ENCODE results near the gene COL5A2. TPM values are rescaled to one million over a fixed set of nuclear protein-coding genes. Genes with fewer than 3 reads are reported as not detected.

COL5A2 gene
- total and polyA plus RNA-seq, 8 donors = 1.9 to 43.3 (median 3.3) TPM

GRCh38 chr2:189142893-189143759 is 36.4 kb downstream of the COL5A2 start:
- Histone ChIP-seq H3K27ac (no peak overlapping the region), H3K4me1 (no peaks in the 10 kb centered on the region), H3K9me3 (no peaks in the 10 kb centered on the region), H3K36me3 (no peaks in the 10 kb centered on the region), H3K4me3 (no peak overlapping the region), H3K27me3 (no peaks in the 10 kb centered on the region)
- FAIRE-seq (no peak), DNase-seq (peak in 2 of 6 donors; percentile 7 to 49), ATAC-seq (peak; percentile 76 to 93 (median 86))
- 79 to 84% methylated on average over 4 of the region's 4 CpGs for WGBS, 2 donors
- TF ChIP-seq CTCF (IDR thresholded peaks at IDR 0.05) = peak in 3 of 4 donors; percentile 38 to 67 (median 54)
- intact Hi-C loops (cut with DNase I) = no loop called here

GRCh38 chr2:189138800-189139199 is 40.8 kb downstream of the COL5A2 start:
- DNase-seq = no peak
- intact Hi-C loops (cut with DNase I) = no loop called here
- H3K36me3 ChIP-seq = no peaks in the 10 kb centered on the region
- no peaks in the 10 kb centered on the region for H3K4me1 ChIP-seq
- FAIRE-seq = no peak
- no peak overlapping the region for H3K27ac ChIP-seq
- H3K27me3 ChIP-seq = no peaks in the 10 kb centered on the region
- no peak for ATAC-seq
- 91 to 96% methylated on average over 5 of the region's 5 CpGs for WGBS, 2 donors
- H3K9me3 ChIP-seq = no peaks in the 10 kb centered on the region
- TF ChIP-seq CTCF (IDR thresholded peaks at IDR 0.05) = no peak
- H3K4me3 ChIP-seq = no peak overlapping the region

DNA sequence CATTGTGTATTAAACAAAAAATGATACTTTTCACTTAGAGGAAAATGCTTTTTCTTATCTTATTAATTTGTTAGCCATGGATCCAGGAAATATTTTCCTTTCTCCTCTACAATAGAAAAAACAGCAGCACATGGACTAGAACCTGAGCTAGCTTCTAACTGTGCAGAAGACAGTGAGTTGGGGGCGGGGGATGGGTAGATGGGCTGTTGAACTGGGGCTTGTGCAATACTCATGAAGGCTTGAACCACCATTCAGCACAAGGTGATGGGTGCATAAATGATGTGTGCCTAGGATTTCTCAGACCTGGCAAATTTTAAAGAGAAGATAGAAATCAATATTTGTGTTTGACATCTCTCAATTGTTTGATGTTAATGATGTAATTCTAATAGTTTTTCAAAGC is 42.0 kb downstream of the COL5A2 start:
- H3K4me3 ChIP-seq = no peak overlapping the region
- no peaks in the 10 kb centered on the region for H3K4me1 ChIP-seq
- H3K9me3 ChIP-seq = no peaks in the 10 kb centered on the region
- FAIRE-seq = no peak
- no peak for ATAC-seq
- no peak overlapping the region for H3K27ac ChIP-seq
- no peak for TF ChIP-seq CTCF (IDR thresholded peaks at IDR 0.05)
- H3K36me3 ChIP-seq = no peaks in the 10 kb centered on the region
- 94 to 96% methylated on average over 1 of the region's 1 CpG for WGBS, 2 donors
- no peak for DNase-seq
- intact Hi-C loops (cut with DNase I) = no loop called here
- H3K27me3 ChIP-seq = no peaks in the 10 kb centered on the region

DNA sequence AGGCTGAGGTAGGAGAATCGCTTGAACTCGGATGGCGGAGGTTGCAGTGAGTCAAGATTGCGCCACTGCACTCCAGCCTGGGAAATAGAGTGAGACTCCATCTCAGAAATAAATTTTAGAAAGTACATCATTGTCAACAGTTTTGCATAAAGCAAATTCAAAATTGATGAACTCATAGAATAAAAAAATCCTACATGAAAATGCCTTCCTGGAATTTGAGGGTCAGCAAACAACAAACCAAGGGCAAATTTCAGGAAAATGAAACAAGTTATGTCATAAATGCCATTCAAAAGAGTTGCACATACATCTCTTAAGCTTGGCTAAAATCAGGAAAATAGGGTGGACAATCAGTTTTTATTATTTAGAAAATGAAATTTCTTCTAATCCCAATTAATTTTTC is 45.1 kb downstream of the COL5A2 start:
- no peaks in the 10 kb centered on the region for H3K9me3 ChIP-seq
- H3K36me3 ChIP-seq = no peaks in the 10 kb centered on the region
- ATAC-seq = no peak
- H3K27me3 ChIP-seq = no peaks in the 10 kb centered on the region
- no peak for FAIRE-seq
- no peak for DNase-seq
- 49 to 98% methylated on average over 4 of the region's 4 CpGs for WGBS, 2 donors
- no peaks in the 10 kb centered on the region for H3K4me1 ChIP-seq
- H3K27ac ChIP-seq = no peak overlapping the region
- intact Hi-C loops (cut with DNase I) = no loop called here
- H3K4me3 ChIP-seq = no peak overlapping the region
- no peak for TF ChIP-seq CTCF (IDR thresholded peaks at IDR 0.05)

GRCh38 chr2:189131991-189132390 is 47.6 kb downstream of the COL5A2 start:
- no peak for ATAC-seq

More at GRCh38 chr2:189131991-189132390, 47.6 kb downstream of the COL5A2 start:
- Histone ChIP-seq H3K4me1 (no peaks in the 10 kb centered on the region), H3K4me3 (no peak overlapping the region), H3K27ac (no peak overlapping the region), H3K27me3 (no peaks in the 10 kb centered on the region), H3K9me3 (no peaks in the 10 kb centered on the region), H3K36me3 (no peaks in the 10 kb centered on the region)
- no peak for TF ChIP-seq CTCF (IDR thresholded peaks at IDR 0.05)
- intact Hi-C loops (cut with DNase I) = no loop called here
- WGBS, 2 donors = 72 to 81% methylated on average over 3 of the region's 3 CpGs
- FAIRE-seq (no peak), DNase-seq (no peak)

Measured in pancreas (tissue), 10 donors.